Hepatocyte (in vitro differentiated cells): ENCODE results near the gene TTC8. TPM values are rescaled to one million over a fixed set of nuclear protein-coding genes. Genes with fewer than 3 reads are reported as not detected.

ENCODE experiments used
- DNase-seq: peaks from one replicate; pipeline ENCODE4 v3.0.0-alpha.2; 2016; ENCODE audit warnings: low spot score
- H2AFZ ChIP-seq: fragments of 200-600 bp; sonication (generic); 2 replicates; pipeline ENCODE4 v1.6.0; 2016; ENCODE audit warnings: antibody characterized with exemption, mild to moderate bottlenecking
- H3K27ac ChIP-seq: fragments of 200-600 bp; sonication (generic); 2 replicates; pipeline ENCODE4 v1.5.1; 2016; ENCODE audit warnings: mild to moderate bottlenecking
- H3K27me3 ChIP-seq: fragments of 200-600 bp; sonication (generic); 2 replicates; pipeline ENCODE4 v1.6.1; 2016
- H3K36me3 ChIP-seq: fragments of 200-600 bp; sonication (generic); replicated peaks from 2 replicates; pipeline ENCODE4 v1.5.1; 2016; ENCODE audit warnings: low read depth; ENCODE audit not compliant: insufficient read depth
- H3K4me1 ChIP-seq: fragments of 200-600 bp; sonication (generic); 2 replicates; pipeline ENCODE4 v1.5.1; 2016; ENCODE audit warnings: mild to moderate bottlenecking, moderate library complexity; ENCODE audit not compliant: insufficient read depth
- H3K4me2 ChIP-seq: fragments of 200-600 bp; sonication (generic); 2 replicates; pipeline ENCODE4 v1.6.0; 2016
- H3K4me3 ChIP-seq: fragments of 200-600 bp; sonication (generic); 2 replicates; pipeline ENCODE4 v1.5.1; 2016; ENCODE audit warnings: mild to moderate bottlenecking
- H3K79me2 ChIP-seq: fragments of 200-600 bp; sonication (generic); 2 replicates; pipeline ENCODE4 v1.6.0; 2017; ENCODE audit warnings: mild to moderate bottlenecking
- H3K9me2 ChIP-seq: fragments of 200-600 bp; sonication (generic); replicated peaks from 2 replicates; pipeline ENCODE4 v1.6.0; 2017; ENCODE audit warnings: mild to moderate bottlenecking; ENCODE audit not compliant: insufficient read depth
- H3K9me3 ChIP-seq: fragments of 200-600 bp; sonication (generic); 2 replicates; pipeline ENCODE4 v1.5.1; 2016; ENCODE audit warnings: low read depth, mild to moderate bottlenecking
- H4K20me1 ChIP-seq: fragments of 200-600 bp; sonication (generic); 2 replicates; pipeline ENCODE4 v1.6.0; 2016; ENCODE audit warnings: mild to moderate bottlenecking; ENCODE audit not compliant: insufficient read depth, poor library complexity, severe bottlenecking
- CTCF ChIP-seq: fragments of 200-600 bp; sonication (generic); IDR thresholded peaks from 2 replicates; pipeline ENCODE4 v1.5.1; 2016; ENCODE audit warnings: antibody characterized with exemption, mild to moderate bottlenecking; ENCODE audit not compliant: poor library complexity
- EZH2 ChIP-seq: fragments of 200-600 bp; sonication (generic); IDR thresholded peaks from 2 replicates; pipeline ENCODE4 v1.6.1; 2016; ENCODE audit warnings: antibody characterized with exemption, mild to moderate bottlenecking, borderline replicate concordance
- EZH2phosphoT487 ChIP-seq: fragments of 200-600 bp; sonication (generic); IDR thresholded peaks from one replicate; pipeline ENCODE4 v1.6.1; 2018; ENCODE audit warnings: antibody characterized with exemption, mild to moderate bottlenecking, low read depth, moderate library complexity; ENCODE audit not compliant: unreplicated experiment, severe bottlenecking
- WGBS: methylation state at CpG from one replicate; pipeline ENCODE4 v1.1.6; 2016; ENCODE audit warnings: low lambda C conversion rate; ENCODE audit errors: missing lambda C conversion rate; 5-methylcytosine and 5-hydroxymethylcytosine counted together
- polyA plus RNA-seq: library from polyadenylated mRNA; unstranded; fragments of >200 nt; fragmentation: Nextera tagmentation; extraction: Ambion mirVana; gene quantifications from 2 replicates; pipeline ENCODE4 v1.2.1, GENCODE V29; 2016
- total RNA-seq: library from RNA; depleted of rRNA; stranded (reverse); fragments of >200 nt; gene quantifications from 2 replicates; pipeline ENCODE4 v1.2.3, GENCODE V29; 2014

Gene TTC8
- total and polyA plus RNA-seq, 2 experiments from 2014 or later = 23.0 to 25.6 TPM

- peak; percentile 94 for DNase-seq
- H3K9me3 ChIP-seq = no peaks in the 10 kb centered on the region
- peaks cover 24% of the 10 kb centered on the region for H3K27me3 ChIP-seq
- TF ChIP-seq EZH2phosphoT487 (no peak), CTCF (peak; percentile 23), EZH2 (no peak)
- H2AFZ ChIP-seq = peak within 1 kb of the TSS; percentile 80
- WGBS = under 1% methylated on average over 74 of the region's 111 CpGs
- H3K4me1 ChIP-seq = peaks cover 4% of the 10 kb centered on the region
- H3K27ac ChIP-seq = peak within 1 kb of the TSS; percentile 43
- H3K9me2 ChIP-seq = no peaks in the 10 kb centered on the region
- H4K20me1 ChIP-seq = no peaks in the 10 kb centered on the region
- no peaks in the 10 kb centered on the region for H3K79me2 ChIP-seq
- H3K4me2 ChIP-seq = peak within 1 kb of the TSS; percentile 89
- H3K4me3 ChIP-seq = peak within 1 kb of the TSS; percentile 95
- H3K36me3 ChIP-seq = no peaks in the 10 kb centered on the region
Measured at GRCh38 chr14:88792473-88793258, 31.8 kb upstream of the TTC8 start, which contains the start of gene EML5. TSS of gene EML5 (minus strand) at chr14:88792953. CDS start at chr14:88792503, 450 bp downstream.

- TF ChIP-seq EZH2 = no peak
- no peak for TF ChIP-seq EZH2phosphoT487
- TF ChIP-seq CTCF = no peak
- Histone ChIP-seq H3K9me3 (no peaks in the 10 kb centered on the region), H3K27ac (no peak overlapping the region), H3K79me2 (no peaks in the 10 kb centered on the region), H2AFZ (peak overlapping the region; percentile 80), H3K4me1 (peaks cover 4% of the 10 kb centered on the region), H4K20me1 (no peaks in the 10 kb centered on the region), H3K9me2 (no peaks in the 10 kb centered on the region), H3K27me3 (peaks cover 24% of the 10 kb centered on the region), H3K4me2 (peak overlapping the region; percentile 89), H3K36me3 (no peaks in the 10 kb centered on the region), H3K4me3 (peak overlapping the region; percentile 95)
- no peak for DNase-seq
- WGBS = 72% methylated on average over 13 of the region's 13 CpGs
Measured at GRCh38 chr14:88793259-88793625, 31.2 kb upstream of the TTC8 start.

GRCh38 chr14:88798156-88798555 lies 26.3 kb upstream of the TTC8 start:
- WGBS = 70% methylated on average over 4 of the region's 4 CpGs
- H3K9me2 ChIP-seq = no peaks in the 10 kb centered on the region
- TF ChIP-seq EZH2phosphoT487 = no peak
- no peak for TF ChIP-seq EZH2
- TF ChIP-seq CTCF = no peak
- no peak overlapping the region for H3K4me2 ChIP-seq
- no peak overlapping the region for H3K27ac ChIP-seq
- no peaks in the 10 kb centered on the region for H3K4me1 ChIP-seq
- H2AFZ ChIP-seq = no peak overlapping the region
- no peaks in the 10 kb centered on the region for H4K20me1 ChIP-seq
- no peaks in the 10 kb centered on the region for H3K79me2 ChIP-seq
- no peak overlapping the region for H3K4me3 ChIP-seq
- no peaks in the 10 kb centered on the region for H3K9me3 ChIP-seq
- no peak for DNase-seq
- no peaks in the 10 kb centered on the region for H3K27me3 ChIP-seq
- no peaks in the 10 kb centered on the region for H3K36me3 ChIP-seq
